Gastrocnemius medialis (tissue), 4 donors: ENCODE results near the gene FAM117A. TPM values are rescaled to one million over a fixed set of nuclear protein-coding genes. Genes with fewer than 3 reads are reported as not detected.

Experiments
- ATAC-seq, 2 donors: fragments of 150-250 bp; one replicate each; pipeline ENCODE4 v1.9.1; 2016
- DNase-seq, 2 donors: peaks; one replicate each; pipeline ENCODE4 v3.0.0-alpha.2; 2019
- H3K27ac ChIP-seq, 4 donors: fragments of 200-600 bp; sonication (generic); 1 replicate in 1 of 4; 2 replicates in 3 of 4; pipeline ENCODE4 v1.5.1; 2016 to 2018; ENCODE audit warnings: mild to moderate bottlenecking in 2 of 4, moderate library complexity in 1 of 4
- H3K27me3 ChIP-seq, 3 donors: fragments of 200-600 bp; sonication (generic) in 2 of 3; 1 replicate in 1 of 3; 2 replicates in 2 of 3; pipeline versions ENCODE4 v1.5.1 to v1.6.0; 2016 to 2019; ENCODE audit warnings: mild to moderate bottlenecking in 1 of 3, moderate library complexity in 1 of 3
- H3K36me3 ChIP-seq, 2 donors: fragments of 200-600 bp; sonication (generic) in 1 of 2; one replicate each; pipeline ENCODE4 v1.5.1; 2017 to 2018
- H3K4me1 ChIP-seq, 2 donors: fragments of 200-600 bp; sonication (generic) in 1 of 2; one replicate each; pipeline ENCODE4 v1.5.1; 2016 to 2017; ENCODE audit warnings: mild to moderate bottlenecking in 2 of 2
- H3K4me3 ChIP-seq, 4 donors: fragments of 200-600 bp; sonication (generic) in 3 of 4; 1 replicate in 1 of 4; 2 replicates in 3 of 4; pipeline ENCODE4 v1.5.1; 2016 to 2019; ENCODE audit warnings: mild to moderate bottlenecking in 2 of 4
- H3K9me3 ChIP-seq, 3 donors: fragments of 200-600 bp; sonication (generic) in 2 of 3; 1 replicate in 1 of 3; 2 replicates in 2 of 3; pipeline ENCODE4 v1.5.1; 2016 to 2019
- CTCF ChIP-seq, 5 experiments: fragments of 450-650 bp in 3 of 5; fragments of 200-600 bp in 2 of 5; sonication (generic) in 2 of 5; IDR thresholded peaks in 4 of 5; conservative IDR thresholded peaks in 1 of 5; 1 replicate in 4 of 5; 2 replicates in 1 of 5; pipeline ENCODE4 v1.5.1; 2016 to 2019; ENCODE audit warnings: antibody characterized with exemption in 5 of 5, mild to moderate bottlenecking in 3 of 5, moderate library complexity in 3 of 5
- POLR2A ChIP-seq, 2 donors: fragments of 450-650 bp; IDR thresholded peaks; one replicate each; pipeline ENCODE4 v1.6.1; 2017; ENCODE audit warnings: antibody characterized with exemption in 2 of 2, mild to moderate bottlenecking in 2 of 2, moderate library complexity in 2 of 2
- in situ Hi-C, 4 donors: fragments of 200-750 bp; cut with MboI; loops; one replicate each; pipeline versions ENCODE4 v1.15.0 to v1.8.0; 2017; ENCODE audit warnings: low sequenced_read_pairs in 4 of 4
- intact Hi-C: fragments of 100-400 bp; cut with DNase I; formaldehyde crosslinking; loops from one replicate; pipeline ENCODE4 v1.15.1; 2023; ENCODE audit warnings: low total_unique reads
- total RNA-seq, 4 donors: library from RNA; depleted of rRNA; stranded (reverse); fragments of >200 nt; gene quantifications; one replicate each; pipeline versions ENCODE4 v1.1.0 to v1.2.3, GENCODE V29; 2016

FAM117A gene
- total RNA-seq, 4 donors from 2014 or later, result 2.6 to 4.9 (median 3.3) TPM

GRCh38 chr17:49795372-49795771, 31.4 kb upstream of the FAM117A start:
- Histone ChIP-seq H3K27me3 (no peaks in the 10 kb centered on the region), H3K9me3 (no peaks in the 10 kb centered on the region), H3K4me3 (no peak overlapping the region), H3K36me3 (peaks cover 0 to 67% of the 10 kb centered on the region in 2 donors), H3K4me1 (peaks cover 28 to 34% of the 10 kb centered on the region in 2 donors), H3K27ac (no peak overlapping the region)
- intact Hi-C loops, result no loop called here
- no peak for DNase-seq
- in situ Hi-C loops, result loop anchor here in 1 of 4 donors (25.0 kb wide), 1 partner anchor 917 kb away; the partner anchor contains the start of genes ANKRD40 and LUC7L3
- no peak for ATAC-seq
- TF ChIP-seq POLR2A (IDR thresholded peaks at IDR 0.05) (no peak), CTCF (IDR thresholded peaks at IDR 0.05 in 4 of 5, conservative IDR thresholded peaks at IDR 0.05 in 1 of 5) (no peak)

- Histone ChIP-seq H3K9me3 (no peaks in the 10 kb centered on the region), H3K4me1 (peaks cover 41 to 44% of the 10 kb centered on the region in 2 donors), H3K27ac (peak overlapping the region in 1 of 4 donors; percentile 39), H3K27me3 (no peaks in the 10 kb centered on the region), H3K36me3 (peaks cover 0 to 54% of the 10 kb centered on the region in 2 donors), H3K4me3 (no peak overlapping the region)
- TF ChIP-seq CTCF (IDR thresholded peaks at IDR 0.05 in 4 of 5, conservative IDR thresholded peaks at IDR 0.05 in 1 of 5) (no peak), POLR2A (IDR thresholded peaks at IDR 0.05) (no peak)
- DNase-seq, result no peak
- intact Hi-C loops, result no loop called here
- in situ Hi-C loops, result loop anchor here in 1 of 4 donors (25.0 kb wide), 1 partner anchor 919 kb away; the partner anchor contains the start of genes ANKRD40 and LUC7L3
- no peak for ATAC-seq
Measured at GRCh38 chr17:49793309-49793708, 29.4 kb upstream of the FAM117A start.

- Histone ChIP-seq H3K27ac (peak overlapping the region; percentile 59 to 100 (median 98)), H3K27me3 (no peaks in the 10 kb centered on the region), H3K36me3 (peaks cover 0 to 31% of the 10 kb centered on the region in 2 donors), H3K4me1 (peaks cover 44 to 45% of the 10 kb centered on the region in 2 donors), H3K4me3 (peak overlapping the region; percentile 56 to 98 (median 90)), H3K9me3 (no peaks in the 10 kb centered on the region)
- in situ Hi-C loops (loop anchor here in 1 of 4 donors (5.0 to 25.0 kb wide), 3 partner anchors 82 to 923 kb away; partner anchors contain the start of genes ANKRD40, LUC7L3 and SLC35B1), intact Hi-C loops (loop anchor here (5.0 kb wide), 3 partner anchors 222 to 928 kb away; partner anchors contain the start of gene LUC7L3)
- ATAC-seq (no peak), DNase-seq (no peak)
- no peak for TF ChIP-seq POLR2A (IDR thresholded peaks at IDR 0.05)
- no peak for TF ChIP-seq CTCF (IDR thresholded peaks at IDR 0.05 in 4 of 5, conservative IDR thresholded peaks at IDR 0.05 in 1 of 5)
Measured at GRCh38 chr17:49789243-49789578, 25.3 kb upstream of the FAM117A start.

- H3K9me3 ChIP-seq, result no peaks in the 10 kb centered on the region
- no peak for TF ChIP-seq CTCF (IDR thresholded peaks at IDR 0.05 in 4 of 5, conservative IDR thresholded peaks at IDR 0.05 in 1 of 5)
- TF ChIP-seq POLR2A (IDR thresholded peaks at IDR 0.05), result peak; percentile 94 to 96
- in situ Hi-C loops (loop anchor here in 1 of 4 donors (5.0 to 25.0 kb wide), 3 partner anchors 81 to 924 kb away; partner anchors contain the start of genes ANKRD40, LUC7L3 and SLC35B1), intact Hi-C loops (loop anchor here (1.0 to 5.0 kb wide), 4 partner anchors 80 to 929 kb away; partner anchors contain the start of gene LUC7L3)
- peak within 1 kb of the TSS; percentile 87 to 98 (median 92) for H3K4me3 ChIP-seq
- peak within 1 kb of the TSS; percentile 97 to 100 (median 99) for H3K27ac ChIP-seq
- ATAC-seq (peak; percentile 94 to 96), DNase-seq (peak; percentile 99 to 100)
- peaks cover 0 to 25% of the 10 kb centered on the region in 2 donors for H3K36me3 ChIP-seq
- H3K27me3 ChIP-seq, result no peaks in the 10 kb centered on the region
- peaks cover 46 to 47% of the 10 kb centered on the region in 2 donors for H3K4me1 ChIP-seq
Measured at GRCh38 chr17:49788478-49789242, 24.7 kb upstream of the FAM117A start, which contains the start of gene KAT7. KAT7 (plus strand) TSS chr17:49788681; CDS start chr17:49788835, 154 bp downstream.
